ENCODE results near the gene HSFX4.

DNA sequence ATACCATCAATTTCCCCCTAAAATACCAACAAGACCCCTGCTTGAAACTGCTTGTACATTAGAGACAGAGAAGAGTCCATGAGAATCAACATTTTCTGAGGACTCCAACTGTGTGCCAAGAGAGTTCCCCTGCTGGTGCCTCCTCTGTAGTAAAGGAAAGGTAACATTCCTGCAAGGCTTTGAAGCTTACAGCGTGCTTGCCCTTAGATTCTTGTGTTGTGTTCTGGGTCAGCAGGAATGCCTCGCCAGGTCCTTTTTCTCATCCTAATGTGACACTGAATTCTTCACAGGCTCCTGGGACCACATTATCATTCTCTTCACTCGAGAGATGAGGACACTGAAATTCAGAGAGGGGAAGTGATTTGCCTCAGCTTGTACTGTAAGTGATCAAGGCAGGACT, 18.6 kb downstream of the HSFX4 start:
- TF ChIP-seq POLR2A (IDR thresholded peaks at IDR 0.05) = no peak
- no peak for TF ChIP-seq CTCF (IDR thresholded peaks at IDR 0.05)
